NCI-H524 (cell line): ENCODE data around the gene ANKRD44.
A peak's percentile ranks its signal among the peaks of the same experiment; 100 is the strongest.

ENCODE experiments used
- DNase-seq, 2 experiments: peaks; one replicate each; lab custom pipeline; 2025; lab: John Stamatoyannopoulos, UW

ANKRD44 gene

DNA sequence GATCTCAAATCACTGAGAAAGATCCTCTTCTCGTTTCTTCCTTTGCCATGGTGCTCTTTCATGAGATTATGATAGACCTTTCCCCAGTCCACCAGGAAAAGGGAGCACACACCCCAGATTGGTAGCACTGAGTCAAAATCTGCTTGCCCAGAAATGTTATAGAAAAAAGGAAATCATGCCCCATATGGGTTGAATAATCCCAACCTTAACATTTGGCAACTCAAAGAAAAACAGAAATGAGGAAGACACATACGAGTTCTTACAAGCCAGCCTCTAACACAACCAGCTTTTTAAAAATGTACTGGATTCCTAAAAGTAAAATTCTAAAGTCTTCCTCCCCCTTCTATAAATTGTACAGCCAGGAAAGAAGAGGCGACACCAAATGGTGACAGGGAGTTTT lies 103.0 kb downstream of the ANKRD44 start:
- DNase-seq = no peak

DNA sequence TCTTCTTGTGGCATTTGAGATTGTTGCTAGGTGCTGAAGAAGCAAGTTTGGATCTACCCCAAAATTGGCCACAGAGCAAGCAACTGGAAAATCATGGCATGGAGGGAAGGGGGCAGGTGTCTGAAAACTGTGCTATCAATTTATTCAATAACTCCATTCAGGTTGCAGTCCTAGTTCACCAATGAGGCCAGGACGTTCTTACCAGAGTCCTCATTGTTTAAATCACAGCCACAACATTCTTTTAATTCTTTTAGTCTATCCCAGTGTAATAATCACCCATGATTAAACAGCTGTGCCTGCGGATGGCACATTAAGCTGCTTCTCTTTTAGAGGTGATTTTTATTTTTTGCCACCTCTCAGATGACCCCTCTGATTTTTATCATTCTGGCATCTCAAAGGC lies 103.5 kb downstream of the ANKRD44 start:
- no peak for DNase-seq

DNA sequence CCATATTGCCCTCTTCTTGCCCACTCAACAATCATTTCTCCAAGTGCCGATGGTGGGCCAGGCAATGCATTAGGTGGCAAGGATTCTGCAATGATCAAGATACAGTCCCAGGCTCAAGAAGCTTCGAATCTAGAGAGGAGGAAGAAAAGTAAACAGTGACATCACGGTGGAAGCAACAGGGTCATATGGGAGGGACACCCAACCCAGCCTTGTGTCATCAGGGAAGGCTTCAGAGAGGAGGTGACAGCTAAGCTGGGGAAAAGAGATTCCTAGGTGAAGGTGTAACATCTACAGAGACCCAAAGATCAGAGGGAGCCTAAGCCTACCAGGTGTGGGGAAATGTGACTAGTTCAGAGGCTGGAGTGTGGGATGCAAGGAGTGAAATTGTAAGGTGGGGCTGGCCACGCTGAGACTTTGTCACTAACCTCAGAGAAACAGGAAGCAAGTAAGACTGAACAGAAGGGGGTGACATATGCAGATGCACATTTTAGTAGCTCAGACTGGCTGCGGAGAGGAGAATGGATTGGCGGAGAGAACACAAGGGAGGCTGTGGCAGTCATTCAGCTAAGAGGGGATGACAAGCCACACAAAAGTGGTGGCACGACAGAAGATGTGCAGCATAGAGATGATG lies 104.9 kb downstream of the ANKRD44 start:
- DNase-seq = no peak

DNA sequence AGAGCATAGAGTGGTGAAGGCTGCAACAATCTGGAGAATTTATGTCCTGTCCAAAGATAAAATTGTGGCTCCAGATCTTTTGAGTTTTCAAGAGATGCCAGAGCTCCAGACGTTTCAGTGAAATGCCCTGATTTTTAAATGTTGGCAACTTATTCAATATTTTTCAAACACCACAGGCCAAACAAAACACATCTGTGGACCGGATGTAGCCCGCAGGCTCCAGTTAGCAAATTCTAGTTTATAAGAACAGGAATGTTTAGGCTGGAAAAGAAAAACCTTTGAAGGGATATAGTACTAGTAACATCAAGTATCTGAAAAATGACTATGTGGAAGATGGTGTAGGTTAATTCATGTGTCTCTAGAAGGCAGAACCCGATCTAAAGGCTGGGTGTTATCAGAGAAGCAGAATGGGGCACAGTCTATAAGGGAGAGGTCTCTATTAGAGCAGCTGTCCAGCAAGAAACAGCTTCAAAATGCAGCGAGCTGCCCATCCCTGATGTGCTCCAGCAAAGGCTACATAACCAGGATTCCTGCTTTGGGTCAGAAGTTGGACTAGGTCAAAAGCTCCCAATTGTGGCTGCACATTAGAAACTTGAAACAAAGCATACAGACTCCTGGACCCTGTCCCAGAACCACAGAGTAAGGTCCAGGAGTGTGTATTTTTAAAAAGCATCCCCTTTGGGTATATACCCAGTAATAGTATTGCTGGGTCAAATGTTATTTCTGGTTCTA lies 105.9 kb downstream of the ANKRD44 start:
- DNase-seq = no peak

DNA sequence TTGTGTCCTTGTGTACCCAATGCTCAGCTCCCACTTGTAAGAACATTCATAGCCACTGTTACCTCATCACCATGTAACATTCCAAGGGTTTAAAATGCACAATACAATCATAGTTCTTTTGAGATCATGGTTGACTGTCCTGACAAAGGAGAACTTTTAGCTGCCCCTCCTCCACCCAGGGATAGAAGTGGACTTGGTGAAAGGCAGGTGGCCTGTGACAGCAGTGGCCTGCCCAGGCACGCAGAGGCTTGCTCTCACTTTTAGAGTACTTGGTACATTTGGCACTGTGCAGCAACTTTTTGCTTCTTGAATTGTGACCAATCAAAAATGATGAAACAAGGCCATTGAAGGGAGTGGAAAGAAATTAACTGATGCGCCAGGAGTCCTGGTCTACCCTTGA lies 108.7 kb downstream of the ANKRD44 start:
- peak in 1 of 2 experiments; percentile 15 for DNase-seq

DNA sequence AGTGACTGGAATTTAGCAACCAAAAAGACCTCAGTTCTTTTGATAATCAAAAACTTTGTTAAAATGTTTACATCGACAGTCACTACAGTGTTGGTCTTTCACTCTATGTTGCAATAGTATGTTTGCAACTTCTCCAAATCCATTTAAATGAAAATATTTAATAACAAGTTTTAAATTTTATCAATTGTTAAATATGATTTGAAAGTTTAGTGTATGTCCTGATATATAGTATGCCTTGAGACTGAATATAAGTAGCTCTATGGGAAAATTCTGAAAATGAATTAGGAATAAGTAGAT lies 109.9 kb downstream of the ANKRD44 start:
- no peak for DNase-seq

DNA sequence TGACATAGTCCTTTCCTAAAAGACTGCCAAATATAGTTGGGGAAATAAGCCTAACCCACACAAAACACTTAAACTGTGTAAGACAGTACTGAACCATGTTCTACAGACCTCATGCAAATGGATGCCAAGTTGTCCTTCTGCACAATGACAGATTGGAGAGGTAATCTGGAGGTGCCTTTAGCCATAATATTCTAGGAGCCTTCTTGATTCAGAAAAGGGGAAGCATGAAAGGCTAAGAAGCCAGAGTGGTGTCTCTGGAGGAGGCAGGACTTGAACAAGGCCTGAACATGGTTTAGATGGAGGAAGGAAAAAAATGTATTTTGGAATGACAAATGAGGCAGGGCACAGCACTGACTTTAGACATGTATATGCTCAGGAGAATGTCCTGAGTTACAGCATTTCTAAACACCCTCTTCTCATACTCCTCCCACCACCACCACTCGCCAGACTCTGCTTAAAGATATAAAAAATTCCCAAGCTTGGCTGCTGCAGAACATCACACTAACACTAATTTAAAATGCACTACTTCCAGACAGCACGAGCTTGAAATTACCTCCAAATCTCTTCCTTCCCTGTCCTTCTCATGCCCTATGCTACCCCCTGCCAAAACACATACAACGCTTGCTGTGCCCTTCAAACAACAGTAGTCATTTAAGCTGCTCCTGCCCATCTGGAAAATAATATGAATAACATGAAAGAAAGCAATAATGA lies 110.4 kb downstream of the ANKRD44 start:
- DNase-seq = no peak

DNA sequence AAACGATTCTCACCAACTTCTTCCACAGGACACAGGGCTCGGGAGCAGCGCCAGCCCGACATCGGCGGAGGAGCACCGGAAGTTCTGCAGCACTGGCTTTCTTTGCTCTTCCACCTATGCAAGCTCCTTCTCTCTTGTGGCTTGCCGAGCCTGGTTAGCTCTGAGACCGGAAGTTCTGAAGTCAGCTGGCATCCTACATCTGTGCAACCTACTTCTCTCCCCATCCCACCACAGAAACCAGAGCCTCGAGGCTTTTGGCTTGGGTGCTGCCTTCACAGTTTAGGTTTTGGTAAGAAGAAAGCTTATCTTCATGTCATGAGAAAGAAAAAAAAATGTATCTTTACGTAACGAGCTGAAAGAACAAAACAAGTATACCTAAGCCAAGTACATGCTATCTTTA lies 111.7 kb downstream of the ANKRD44 start:
- DNase-seq = no peak

DNA sequence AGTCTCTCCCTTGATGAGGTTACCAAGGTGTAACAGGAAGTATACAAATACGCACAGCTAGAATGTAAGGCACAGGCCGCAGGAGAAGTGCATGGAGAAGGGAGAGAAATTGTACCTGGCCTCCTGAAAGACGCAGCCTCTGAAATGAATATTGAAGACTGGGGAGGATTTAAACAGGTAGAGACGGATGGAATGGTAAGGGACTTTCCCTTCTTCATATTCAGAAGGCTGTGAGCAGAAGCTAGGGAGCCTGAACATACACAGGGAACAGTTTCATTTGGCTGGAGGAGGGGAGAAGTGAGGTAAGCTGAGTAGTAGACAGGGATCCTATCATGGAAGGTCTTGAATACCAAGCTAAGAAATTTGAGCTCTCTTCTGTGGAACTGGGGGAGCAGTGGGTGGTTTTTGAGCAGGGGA lies 112.7 kb downstream of the ANKRD44 start:
- no peak for DNase-seq

DNA sequence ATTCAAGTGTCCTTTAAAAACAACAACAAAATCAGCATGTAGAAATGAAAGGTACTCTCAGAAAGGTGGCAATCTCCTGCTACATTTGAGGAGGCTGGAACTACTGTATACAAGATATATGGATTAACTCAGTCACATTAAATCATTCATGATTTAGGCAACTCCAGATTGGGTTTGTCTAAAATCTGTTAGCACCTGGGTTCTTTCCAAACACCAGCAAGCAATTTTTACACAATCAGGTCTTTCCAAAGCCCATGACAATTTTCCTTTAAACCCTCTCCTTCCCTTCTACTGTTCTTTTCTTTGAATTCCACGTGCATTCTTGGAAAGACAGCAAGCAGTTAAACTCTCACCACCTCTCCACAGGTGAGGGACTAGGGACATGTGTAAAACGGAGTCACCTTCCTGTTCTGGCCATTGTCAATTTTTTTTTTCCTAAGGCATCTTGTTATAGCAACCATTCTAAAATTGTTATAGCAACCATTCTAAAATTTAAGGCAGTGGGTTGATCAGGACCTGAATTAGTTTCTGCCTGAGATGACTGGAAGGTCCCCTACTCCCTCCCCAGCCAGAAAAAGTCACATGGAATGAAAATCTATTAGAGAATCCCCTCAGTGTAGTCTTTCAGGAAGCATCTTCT lies 113.9 kb downstream of the ANKRD44 start:
- no peak for DNase-seq

DNA sequence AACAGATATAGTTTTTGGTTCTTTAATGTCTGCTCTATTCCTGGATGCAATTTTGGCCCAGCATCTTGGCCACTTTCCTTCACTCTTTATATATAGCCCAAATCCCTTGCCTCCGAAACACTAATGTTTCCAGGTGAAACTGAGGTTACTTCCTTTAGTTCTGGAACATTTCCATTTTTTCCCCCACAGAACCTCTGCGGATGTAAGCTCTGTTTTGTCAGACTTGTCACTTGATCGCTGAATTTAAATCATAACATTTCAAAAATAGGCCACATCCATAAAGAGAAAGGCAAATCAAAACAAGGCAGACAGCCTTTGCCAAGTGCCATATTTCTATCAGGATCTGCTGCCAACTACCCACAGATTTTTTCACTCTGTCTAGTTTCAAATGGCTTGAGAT lies 115.1 kb downstream of the ANKRD44 start:
- DNase-seq = no peak

DNA sequence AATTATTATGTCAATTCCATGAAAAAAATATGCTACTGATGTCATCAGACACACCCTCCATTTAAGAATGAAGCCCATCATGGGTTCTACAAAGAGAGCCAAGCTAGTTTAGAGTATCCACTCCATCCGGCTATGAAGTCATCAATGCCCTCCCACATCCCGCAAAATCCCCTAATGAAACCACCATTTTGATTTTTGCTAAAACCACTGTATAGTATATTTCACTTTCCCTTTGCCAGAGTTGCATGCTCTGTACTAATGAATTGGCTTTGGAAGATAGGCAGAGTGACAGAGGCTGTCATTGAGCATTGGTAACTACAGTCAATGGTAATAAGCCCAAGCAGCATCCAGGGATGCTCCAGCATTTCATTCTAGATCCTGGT lies 118.6 kb downstream of the ANKRD44 start:
- DNase-seq = no peak

DNA sequence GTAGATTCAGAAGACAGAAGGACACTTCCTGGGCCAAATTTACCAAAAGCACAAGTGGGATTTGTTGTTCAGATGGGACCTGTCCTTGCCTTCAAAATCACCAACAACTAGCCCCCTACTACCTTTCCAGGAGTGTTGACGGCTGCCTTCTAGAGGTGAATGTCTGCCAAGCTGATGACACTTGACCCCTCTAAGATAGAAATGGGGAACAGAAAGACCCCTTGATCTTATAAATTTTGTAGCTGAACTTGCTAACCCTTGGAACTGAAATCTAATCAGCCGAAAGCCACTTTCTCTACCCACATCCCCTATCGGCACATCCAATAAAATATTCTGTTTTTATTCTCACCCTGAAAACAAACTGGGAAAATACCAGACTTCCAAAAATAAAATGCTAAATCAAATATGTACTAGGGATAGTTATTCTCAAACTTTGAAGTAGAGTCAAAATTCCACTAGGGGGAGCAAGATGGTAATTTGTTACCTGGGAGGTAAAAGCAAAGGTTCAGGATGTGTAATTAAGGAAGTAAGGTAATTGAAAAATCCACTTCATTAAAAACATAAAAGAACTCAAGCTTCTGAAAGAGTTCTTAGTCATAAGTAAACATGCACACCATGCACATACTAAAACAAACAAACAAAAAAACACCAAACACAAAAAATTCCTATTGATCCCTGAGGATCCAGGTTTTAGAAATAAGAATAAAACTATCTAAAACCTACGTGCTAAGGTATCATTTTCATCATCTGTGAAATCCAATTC lies 119.2 kb downstream of the ANKRD44 start:
- DNase-seq = peak in 1 of 2 experiments; percentile 46

DNA sequence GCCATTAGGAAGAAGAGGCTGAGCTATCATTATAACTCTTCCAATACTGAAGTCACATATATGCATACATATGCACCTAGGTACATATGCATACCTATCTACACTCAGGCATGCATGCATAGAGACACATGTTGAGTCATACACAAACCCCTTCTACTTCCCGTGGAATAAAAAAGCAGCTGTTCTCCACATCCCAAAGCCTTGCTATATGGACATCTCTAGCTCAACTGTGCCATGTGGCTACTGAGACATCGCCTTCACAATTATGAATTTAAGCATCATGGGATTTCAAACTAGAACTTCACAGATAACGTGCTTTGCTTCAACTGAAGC lies 120.5 kb downstream of the ANKRD44 start:
- DNase-seq = no peak

DNA sequence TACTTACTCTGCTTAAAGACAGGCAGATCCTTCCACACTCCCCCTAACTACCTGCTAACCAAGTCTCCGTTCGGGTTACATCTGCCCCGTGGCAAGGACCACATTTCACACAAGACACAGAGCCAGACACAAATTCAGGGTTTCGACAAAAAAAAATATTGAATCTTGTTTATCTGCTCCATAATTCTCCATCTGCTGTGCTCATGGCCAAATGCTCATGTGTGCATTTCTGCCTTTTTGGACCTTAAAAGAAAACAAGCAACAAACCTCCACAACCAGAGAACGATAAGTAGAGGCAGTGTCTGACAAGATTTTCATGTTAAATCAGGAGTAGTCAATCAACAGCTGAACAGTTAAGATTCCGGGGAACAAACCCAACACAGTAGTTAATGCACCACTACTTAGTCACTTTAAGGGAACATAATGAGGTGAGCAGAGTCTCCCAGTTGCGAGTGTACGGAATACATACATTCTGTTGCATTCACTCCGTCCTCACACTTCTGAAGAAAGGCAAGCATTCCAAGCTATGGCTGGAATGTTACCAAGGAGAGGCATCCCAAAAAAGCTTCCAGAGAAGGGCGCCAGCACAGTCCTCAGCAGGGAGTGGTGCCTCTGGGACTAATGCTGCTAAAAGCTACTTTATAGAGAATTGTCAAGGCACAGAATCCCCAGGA lies 121.0 kb downstream of the ANKRD44 start:
- no peak for DNase-seq

DNA sequence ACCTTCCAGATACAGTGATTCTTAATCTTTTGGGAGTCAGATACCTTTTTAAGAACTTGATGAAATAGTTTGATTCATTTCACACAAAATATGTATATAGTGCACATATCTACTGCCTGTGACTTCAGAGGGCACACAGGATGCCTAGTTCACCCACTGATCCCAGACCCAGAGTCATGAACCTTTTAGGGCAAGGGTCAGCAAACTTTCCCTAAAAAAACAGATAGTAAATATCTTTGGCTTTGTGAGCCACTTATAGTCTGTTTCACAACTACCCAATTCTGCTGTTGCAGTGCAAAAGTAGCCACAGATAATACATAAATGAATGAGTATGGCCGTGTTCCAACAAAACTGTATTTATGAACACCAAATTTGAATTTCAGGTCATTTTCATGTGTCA lies 124.9 kb downstream of the ANKRD44 start:
- DNase-seq = no peak

DNA sequence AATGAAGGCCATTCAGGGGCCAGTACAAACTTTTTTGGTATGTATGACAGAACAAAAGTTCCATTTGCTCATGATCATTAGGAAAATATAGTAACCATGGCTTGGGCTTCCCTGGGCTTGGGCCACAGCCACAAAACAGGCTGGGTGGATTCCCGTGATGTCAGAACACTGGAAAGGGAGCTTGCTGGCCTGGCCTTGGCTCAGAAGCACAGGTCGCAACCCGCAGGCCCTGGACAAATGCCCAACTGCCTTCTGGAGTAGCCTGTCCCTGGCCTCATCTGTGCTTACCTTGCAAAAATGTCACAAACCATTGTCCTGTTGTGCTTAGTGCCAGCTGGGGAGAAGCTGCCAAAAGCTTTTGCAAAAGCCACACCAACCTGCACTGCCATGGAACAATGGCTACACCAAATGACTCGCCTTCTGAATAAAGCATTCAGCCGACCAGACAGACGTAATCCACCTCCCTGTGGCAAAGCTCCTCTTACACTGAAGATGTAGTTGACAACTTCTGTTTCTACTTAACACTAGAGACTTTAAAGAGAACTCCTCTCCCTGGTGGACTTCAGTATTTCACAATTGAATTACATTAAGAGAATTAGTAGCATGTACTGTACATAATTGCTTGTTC lies 125.5 kb downstream of the ANKRD44 start:
- no peak for DNase-seq

DNA sequence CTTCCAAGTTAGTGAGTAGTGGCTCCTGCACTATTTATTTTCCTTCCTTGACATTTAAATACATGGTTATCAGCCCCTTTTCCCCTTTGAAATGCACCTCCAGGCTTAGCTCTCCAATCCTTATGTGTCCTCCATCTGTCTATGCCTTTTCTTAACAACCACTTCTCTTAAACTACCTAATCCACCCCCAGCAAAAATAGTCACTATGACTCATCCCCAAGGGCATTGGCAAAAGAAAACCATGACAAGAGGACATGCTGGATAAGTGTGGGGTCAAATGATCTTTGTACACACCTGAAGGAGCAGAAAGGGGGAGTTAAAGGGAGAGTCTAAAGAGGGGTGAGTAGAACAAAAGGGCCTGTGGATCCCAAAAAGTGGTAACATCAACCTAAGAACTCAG lies 127.2 kb downstream of the ANKRD44 start:
- DNase-seq = peak; percentile 37 to 80

DNA sequence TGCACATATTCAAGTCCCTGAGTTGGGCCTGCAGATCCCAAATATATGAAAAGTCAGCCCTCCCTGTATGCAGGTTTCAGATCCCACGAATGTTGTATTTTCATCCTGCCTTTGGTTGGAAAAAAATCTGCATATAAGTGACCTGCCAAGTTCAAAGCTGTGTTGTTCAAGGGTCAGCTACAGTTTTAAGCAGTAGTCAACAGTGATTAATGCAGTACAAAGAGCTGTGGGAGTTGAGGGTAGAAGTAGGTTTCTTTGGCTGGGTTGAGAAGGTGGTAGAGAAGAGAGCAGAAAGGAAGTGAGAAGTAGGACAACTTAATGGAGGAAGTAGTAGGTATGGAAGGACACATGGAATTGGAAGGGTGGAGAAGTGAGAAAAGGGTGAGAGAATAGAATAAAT lies 127.9 kb downstream of the ANKRD44 start:
- DNase-seq = no peak

DNA sequence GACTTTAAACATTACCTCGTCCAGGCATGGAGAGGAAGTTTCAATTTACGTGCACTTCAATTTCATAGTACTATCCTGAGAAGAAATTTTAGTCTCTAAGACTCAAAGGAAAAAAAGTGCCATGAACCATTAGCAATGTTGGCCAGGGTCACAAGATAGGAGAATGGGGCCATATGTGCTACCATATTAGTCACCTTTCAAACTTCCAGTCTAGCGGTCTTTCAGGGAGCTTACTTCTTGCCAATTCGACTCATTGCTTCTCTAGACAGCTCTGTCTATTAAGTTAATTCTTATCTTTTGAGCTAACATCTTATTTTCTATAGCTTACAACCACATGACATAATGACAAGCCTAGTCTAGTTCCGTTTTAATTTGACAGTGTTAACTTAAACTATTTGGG lies 129.1 kb downstream of the ANKRD44 start:
- no peak for DNase-seq

DNA sequence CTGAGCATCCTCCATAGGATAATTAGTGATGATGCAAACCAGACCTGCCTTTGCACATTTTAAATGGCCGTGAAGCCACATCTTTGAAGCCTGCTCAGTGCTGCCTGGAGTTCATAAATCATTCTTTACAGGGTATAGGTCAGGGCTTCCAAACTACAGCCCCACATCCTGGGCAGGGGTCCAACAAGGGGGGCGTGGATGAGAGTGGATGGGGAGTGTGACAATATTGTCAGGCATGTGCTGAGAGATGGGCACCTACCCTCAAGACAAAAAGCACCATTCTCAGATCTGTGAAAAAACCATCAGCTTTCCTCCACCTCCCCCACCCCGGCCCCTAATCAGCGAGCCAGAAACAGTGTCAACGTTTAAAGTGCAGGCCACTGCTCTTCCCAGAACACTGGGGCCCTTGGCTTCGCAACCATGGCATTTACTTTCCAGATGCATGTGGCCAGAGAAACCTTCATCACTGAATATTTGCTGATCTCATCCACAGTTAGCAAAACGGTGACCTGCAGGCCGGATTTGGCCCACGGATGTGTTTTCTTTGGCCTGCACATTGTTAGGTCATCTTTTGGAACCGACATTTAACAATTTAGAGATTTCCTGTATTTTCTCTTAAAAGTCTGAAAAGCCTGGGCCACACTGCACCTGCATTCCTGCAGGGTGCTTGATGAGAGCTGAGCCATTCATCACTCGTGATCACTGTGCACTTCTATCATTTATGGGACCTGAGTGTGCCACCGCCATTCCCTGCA lies 130.7 kb downstream of the ANKRD44 start:
- DNase-seq = no peak
